HG03520 (cell line): ENCODE results near the gene KLRF2.

Experiments used
- ATAC-seq: cut with Tn5 transposase; IDR thresholded peaks from one replicate; pipeline ENCODE4 v1.9.1; 2021; ENCODE audit warnings: mild to moderate bottlenecking, moderate library complexity; ENCODE audit not compliant: unreplicated experiment

Gene KLRF2

GRCh38 chr12:9883175-9883574 is 1.9 kb downstream of the KLRF2 start:
- no peak for ATAC-seq

- ATAC-seq, result no peak
Observed at GRCh38 chr12:9888665-9889273, 7.5 kb downstream of the KLRF2 start.

DNA sequence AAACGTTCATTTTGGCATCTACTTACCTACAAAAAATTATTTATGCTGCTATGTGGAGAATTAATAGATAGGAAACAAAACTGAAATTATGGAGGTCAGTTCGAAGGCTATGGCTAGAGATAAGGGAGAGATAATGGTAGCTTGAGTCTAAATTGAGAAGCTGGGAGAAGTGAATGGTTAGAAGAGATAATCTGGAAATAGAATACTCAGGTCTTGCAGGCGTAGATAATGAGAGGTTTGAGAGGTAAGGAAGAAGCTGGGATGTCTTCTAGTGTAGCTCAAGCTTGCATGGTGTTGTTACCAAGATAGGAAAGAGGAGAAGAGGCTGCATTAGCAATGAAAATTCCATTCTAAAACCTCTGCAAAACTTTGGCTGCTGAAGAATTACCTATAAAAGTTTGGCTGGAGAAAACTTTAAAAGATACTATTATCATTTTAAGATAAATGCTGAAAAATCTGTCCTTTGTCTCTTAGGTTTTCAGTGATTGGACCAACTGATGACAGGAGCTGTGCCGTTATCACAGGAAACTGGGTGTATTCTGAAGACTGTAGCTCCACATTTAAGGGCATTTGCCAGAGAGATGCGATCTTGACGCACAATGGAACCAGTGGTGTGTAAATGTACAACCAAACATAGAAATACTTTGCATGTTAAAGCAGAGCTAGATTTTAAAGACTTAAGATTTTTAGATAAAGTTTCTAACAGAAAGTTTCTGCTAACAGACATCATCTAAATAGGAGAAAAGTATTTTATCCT is 14.1 kb downstream of the KLRF2 start:
- ATAC-seq, result no peak

- ATAC-seq, result no peak
Observed at GRCh38 chr12:9897535-9897934, 16.2 kb downstream of the KLRF2 start.

- ATAC-seq, result no peak
Observed at GRCh38 chr12:9899209-9899608, 17.9 kb downstream of the KLRF2 start.

GRCh38 chr12:9900930-9901329 is 19.6 kb downstream of the KLRF2 start:
- ATAC-seq, result no peak

GRCh38 chr12:9902539-9903228 is 21.4 kb downstream of the KLRF2 start:
- no peak for ATAC-seq

DNA sequence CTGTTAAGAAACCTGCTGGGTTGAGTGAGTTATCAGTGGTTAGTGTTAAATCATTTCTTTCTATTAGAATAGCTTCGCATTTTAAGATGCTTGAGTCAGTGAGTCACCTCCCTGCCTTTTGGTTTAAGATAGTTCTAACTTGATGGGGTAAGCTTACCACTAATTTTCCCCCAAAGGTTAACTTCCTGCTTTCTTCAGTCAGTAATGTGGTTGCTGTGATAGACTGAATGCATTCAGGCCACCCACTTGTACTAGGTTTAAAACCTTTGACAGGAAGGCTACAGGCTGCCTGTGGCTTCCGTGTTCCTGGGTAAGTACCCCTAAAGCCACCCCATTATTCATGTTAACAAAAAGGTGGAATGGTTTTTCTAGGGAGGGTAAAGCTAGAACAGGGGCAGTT is 25.6 kb downstream of the KLRF2 start:
- ATAC-seq, result no peak

GRCh38 chr12:9907769-9908168 is 26.5 kb downstream of the KLRF2 start:
- no peak for ATAC-seq

DNA sequence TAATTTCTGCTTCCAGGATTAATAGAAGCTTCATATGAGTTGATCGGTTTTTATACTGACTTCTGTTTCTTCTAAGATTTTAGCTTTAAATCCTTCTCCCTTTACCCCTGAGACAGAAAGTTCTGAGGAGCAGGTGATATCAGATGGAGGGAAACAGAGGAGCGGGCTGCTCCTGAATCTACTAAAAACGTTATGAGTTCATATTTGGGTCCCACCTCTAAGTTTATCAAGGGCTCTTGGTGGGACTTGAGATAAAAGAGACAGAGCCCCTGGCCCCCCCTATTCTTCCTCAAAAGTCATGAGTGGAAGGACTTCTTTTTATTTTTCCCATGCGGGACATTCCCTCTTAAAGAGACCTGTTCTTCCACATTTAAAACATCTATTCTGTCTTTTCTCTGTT is 27.1 kb downstream of the KLRF2 start:
- ATAC-seq, result no peak

GRCh38 chr12:9909724-9910123 is 28.4 kb downstream of the KLRF2 start:
- no peak for ATAC-seq

DNA sequence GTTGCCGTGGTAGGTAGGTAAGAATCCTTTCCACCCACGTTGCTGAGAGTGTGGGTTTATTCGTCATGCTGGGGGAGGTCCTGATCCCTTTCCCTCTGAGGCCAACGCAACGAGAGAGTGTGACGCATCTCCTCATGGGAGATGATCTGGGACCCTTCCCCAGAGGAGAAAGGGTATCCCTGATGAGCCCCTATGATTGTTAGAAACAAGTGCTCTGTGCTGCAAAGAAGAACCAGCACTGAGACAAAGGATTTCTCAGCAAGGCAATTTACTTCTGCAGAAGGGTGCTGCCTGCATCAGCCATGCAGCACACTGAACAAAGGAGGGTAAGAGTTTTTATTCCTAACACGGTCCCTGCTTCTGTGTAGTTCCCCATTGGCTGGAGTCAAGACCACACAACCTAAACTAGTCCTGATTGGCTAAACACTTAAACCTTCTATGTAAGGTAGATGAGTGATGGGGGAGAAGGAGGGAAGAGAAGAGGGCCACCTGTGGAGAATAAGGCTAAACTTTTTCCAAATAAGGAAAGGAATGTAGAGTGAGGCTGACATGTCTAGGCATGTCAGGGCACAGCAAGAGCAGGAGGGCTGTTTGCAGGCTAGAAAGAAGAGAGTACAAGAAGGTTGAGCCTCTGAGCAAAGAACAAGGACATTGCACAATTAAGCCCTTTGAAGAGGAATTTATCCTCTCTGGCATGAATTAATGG is 29.6 kb downstream of the KLRF2 start:
- no peak for ATAC-seq

- no peak for ATAC-seq
Observed at GRCh38 chr12:9911708-9912107, 30.4 kb downstream of the KLRF2 start.

- no peak for ATAC-seq
Observed at GRCh38 chr12:9919443-9919842, 38.2 kb downstream of the KLRF2 start.

DNA sequence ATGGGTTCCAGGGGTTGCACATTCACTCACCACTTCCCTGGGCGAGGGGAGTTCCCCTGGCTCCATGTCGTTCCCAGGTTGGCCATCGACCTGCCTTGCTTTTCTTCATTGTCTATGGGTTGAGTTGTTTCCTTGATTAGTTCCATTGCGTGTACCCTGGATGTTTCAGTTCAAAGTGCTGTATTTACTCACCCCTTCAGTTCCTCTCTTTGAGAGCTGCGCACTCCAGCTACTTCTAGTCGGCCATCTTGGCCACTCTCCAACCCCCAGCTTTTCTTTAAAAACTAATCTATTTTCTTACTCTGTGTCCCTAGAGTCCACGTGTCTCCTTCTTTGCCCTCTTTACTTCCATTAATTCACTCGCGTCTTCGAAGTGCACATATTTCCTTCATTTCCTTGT is 39.2 kb downstream of the KLRF2 start:
- no peak for ATAC-seq

- no peak for ATAC-seq
Observed at GRCh38 chr12:9922429-9922828, 41.1 kb downstream of the KLRF2 start.

- no peak for ATAC-seq
Observed at GRCh38 chr12:9925705-9926393, 44.6 kb downstream of the KLRF2 start.

GRCh38 chr12:9926876-9927275 is 45.6 kb downstream of the KLRF2 start:
- ATAC-seq, result no peak

- no peak for ATAC-seq
Observed at GRCh38 chr12:9928607-9929006, 47.3 kb downstream of the KLRF2 start.

DNA sequence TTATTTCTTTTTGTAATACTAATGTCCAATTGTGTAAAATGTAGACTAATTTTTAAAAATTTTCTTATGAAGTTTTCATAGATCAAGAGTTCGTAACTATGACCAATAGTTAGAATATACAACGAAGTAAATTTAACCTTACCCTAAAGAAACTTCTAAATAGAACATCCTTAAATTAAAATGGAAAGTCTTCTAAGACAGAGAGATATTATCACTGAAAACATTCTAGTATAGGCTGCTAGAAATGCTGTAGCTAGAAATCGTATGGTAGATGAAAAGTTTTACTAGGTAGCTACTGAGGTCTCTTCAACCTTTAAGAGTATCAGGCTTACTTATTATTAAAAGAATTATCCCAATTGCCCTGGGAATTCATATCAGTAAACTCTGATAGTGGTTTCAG is 50.0 kb downstream of the KLRF2 start:
- no peak for ATAC-seq

DNA sequence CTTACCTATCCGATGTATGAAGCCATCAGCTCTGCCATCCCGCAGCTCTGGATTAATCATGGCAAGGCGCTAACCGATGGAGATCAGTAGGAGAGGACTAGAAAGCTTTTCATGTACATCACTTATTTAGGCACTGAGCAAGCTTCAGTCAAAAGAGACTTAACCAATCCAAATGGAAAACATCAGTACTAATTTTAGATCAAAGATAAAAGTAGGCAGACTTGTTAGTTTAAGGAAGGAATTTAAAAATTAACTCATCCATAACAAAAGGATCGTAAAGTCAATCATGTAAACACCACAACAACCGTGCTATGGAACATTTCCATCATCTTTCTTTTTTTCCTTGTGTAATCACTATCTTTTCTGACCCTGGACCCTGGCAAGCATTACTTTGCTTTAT is 51.0 kb downstream of the KLRF2 start, which contains the start of gene CLEC2A:
Gene CLEC2A (minus strand): TSS at position 101 of the 400 bp plus-strand sequence. CDS start 41 bp downstream, at position 60.
- ATAC-seq, result no peak
